HG03354 (cell line): ENCODE data around the gene DPP8.
A peak's percentile ranks its signal among the peaks of the same experiment; 100 is the strongest.

Experiments used
- ATAC-seq: cut with Tn5 transposase; IDR thresholded peaks from one replicate; pipeline ENCODE4 v1.9.1; 2021; ENCODE audit warnings: mild to moderate bottlenecking; ENCODE audit not compliant: unreplicated experiment, poor library complexity, severe bottlenecking

DPP8 gene

DNA sequence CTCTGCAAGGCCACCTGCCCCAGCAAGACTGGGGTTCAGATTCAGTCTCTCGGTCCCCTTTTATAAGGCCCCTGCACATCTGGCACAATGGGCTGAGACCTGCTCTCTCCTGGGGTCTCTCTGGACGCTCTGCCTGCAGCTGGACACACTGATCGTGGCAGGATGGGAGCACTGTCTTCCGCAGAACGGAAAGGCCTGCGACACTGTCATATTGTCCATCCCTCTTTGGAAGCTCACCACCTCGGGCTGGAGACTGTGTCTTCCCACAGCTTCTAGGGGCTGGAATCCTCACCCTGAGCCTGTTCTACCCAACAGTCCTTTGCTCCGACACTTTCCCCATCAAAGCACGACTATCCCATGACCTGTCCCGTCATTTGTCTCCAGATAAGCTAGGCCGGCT, 83.3 kb downstream of the DPP8 start:
- ATAC-seq, result no peak

DNA sequence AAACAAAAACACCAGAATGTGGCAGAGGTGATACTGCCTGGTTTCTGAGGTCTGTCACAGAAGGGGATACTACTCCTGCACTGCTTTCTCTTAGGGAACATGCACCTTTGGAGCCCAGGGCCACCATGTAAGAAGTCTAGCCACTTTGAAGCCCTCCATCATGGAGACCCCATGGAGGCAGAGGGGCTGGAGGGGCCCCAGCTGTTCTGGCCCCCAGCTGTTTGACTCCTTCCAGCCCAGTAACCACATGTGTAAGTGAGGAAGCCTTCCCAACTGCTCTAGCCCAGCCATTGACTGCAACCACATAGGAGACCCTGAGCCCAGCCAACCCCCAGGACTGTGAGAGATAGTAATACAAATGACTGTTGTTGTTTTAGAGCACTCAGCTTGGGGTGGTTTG, 85.8 kb downstream of the DPP8 start:
- no peak for ATAC-seq

DNA sequence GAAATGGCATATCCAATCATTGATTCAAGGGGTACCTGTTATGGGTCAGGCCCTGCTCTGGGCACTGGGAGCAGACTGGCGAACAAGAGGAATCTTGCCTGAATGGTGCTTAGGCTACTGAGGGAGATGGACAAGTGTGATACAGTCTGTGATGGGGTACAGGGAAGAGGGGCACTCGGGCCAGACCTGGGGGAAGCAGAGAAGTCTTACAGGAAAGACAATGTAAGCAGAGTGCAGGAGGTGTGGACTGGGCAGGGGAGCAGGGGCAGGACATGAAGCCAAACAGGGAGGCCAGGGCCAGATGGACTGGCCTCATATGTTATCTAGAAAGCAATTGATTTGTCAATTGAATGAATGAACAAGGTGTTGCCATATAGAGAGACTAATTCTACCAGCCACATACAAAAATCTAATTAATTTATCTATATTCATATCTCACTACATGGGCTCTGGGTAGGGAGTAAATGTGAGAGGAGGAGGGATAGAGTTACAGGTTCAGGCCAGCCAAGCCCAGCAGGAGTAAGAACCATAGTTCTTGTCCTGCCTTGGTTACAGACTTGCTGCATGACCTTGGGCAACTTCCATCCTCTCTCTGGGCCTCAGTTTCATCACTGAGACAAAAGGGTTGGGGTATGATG, 91.2 kb downstream of the DPP8 start:
- no peak for ATAC-seq

DNA sequence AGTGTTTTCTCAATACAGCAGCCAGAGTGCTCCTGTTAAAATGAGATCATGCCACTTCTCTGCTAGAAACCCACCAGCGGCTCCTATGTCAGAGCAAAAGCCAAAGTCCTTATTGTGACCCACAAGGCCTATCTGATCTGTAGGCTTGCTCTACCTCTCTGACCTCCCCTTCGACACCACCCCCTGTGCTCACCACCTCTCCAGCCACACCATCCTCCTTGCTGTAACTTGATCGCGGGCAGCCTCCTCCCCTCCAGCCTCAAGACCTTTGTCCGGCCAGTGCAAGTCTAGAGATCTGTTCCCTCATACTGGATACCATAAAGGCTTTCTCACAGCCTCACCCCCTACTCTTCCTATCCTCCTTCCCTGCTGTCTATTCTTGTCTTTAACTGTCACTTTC, 92.8 kb downstream of the DPP8 start:
- ATAC-seq, result no peak

DNA sequence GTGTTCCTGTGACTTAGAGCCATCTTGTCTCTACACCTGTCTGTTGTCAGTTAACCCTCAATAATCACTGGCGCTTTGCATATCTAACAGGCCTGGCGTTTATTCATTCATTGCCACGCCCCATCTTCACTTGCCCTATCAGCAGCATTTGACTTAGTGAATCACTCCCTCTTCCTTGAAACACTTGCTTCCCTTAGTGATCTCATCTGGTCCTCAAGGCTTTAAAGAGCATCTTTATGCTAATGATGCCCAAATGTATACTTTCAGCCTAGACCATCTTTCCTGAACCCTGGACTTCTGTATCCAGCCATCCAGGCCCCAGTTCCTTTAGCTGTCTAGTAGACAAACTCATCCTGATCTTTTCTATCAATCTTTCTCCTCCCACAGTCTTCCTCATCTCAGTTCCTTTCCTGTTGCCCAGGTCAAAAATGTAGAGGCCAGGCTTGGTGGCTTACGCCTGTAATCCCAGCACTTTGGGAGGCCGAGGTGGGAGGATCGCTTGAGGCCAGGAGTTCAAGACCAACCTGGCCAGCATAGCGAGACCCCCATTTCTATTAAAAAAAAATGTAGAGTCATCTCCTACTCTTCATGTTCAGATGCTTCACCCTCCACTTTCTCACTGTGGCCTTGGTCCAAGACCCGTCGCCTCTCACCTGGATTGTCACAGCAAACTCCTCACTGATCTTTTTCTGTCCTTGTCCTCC, 93.4 kb downstream of the DPP8 start:
- no peak for ATAC-seq

DNA sequence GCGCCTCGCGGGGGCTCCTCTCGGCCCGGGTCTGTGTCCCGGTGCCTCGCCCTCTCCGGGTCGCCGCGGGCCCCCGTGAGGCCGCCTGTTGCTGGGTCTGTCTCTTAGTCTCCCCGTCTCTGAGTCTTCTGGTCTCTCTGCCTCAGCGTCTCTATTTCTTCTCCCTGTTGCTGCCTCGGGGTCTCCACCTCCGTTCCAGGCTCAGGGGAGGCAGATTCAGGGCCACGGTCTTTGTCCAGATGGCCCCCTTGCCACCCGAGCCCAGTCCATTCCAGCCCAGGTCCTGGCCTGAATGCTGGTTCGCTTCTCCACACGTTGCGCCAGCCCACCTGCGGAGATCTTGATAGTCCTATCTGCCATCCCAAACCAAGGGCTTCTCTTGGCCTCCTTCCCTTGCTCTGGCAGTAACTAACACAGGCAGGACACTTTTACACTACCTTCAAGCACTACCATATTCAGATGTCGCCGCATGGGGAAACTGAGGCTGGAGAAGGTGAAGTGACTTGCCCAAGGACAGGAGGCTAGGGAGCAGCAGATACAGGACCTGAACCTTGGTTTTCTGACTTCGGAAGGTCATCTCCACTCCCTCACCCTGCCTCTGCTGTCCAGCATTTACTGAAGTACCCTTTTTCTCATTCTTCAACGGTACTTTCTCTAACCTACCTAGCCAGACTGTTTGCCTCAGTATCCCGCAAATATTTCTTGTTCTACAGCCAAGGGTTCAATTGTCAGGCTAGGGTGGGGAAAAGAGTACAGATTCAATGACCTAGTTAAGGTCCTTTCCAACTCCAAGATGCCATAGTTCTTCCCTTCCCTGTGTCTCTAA, 94.1 kb downstream of the DPP8 start:
- no peak for ATAC-seq

DNA sequence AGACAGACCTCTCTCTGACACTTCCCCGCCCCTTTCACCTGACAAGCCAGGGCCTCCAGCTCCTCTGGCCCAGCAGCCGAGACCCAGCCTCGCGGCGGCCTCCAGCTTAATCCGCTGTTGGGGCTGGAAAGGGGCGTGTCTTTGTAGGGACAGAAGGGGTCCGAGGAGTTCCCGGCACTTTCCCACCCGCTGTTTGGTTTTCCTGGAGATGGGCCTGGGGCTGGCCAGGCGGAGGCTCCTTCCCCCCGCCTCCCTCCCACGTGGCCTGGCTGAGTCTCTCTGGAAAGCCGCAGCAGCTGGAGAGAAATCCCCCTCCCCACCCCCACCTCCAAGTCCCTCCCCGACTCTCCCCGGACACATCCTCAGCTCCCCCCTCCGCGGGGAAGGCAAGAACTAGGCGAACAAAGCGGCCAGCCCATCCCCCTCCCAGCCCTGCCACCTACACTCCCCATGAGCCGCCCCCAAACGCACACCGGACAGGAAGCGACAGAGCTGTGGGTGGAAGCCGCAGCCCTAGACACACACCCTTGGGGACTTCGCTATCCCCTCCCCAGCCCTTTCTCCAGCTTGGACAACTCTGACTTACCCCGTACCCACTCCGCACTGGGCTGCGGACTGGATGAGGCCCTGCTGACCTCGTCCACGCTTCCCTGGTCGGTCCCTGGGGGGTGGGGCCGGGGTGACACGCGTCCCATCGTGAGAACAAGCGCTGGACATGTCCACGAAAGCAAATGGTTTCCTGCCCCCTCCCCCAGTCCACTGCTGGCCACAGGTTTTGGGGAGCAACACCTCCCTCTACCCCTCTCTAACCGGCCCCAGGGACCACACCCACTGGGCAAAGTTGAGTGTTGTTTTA, 95.9 kb downstream of the DPP8 start:
- ATAC-seq, result no peak

DNA sequence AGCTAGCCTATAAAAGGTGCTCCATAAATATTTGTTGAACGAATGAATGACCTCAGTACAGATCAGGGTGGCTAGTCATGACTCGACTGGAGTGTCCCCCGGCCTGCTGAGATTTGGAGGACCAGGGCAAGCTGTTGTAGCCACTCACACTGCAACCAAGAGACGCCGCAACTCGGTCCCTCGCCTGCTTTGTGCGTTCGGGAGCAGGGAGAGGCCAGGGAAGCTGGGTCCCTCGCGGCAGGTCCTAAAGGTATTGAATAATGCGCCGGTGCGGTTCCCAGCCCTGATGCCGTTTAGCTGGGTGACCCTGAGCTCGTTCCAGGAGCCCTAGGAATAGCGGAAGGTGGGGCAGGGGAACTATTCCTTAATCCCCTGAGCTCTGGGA, 96.5 kb downstream of the DPP8 start:
- ATAC-seq, result no peak

DNA sequence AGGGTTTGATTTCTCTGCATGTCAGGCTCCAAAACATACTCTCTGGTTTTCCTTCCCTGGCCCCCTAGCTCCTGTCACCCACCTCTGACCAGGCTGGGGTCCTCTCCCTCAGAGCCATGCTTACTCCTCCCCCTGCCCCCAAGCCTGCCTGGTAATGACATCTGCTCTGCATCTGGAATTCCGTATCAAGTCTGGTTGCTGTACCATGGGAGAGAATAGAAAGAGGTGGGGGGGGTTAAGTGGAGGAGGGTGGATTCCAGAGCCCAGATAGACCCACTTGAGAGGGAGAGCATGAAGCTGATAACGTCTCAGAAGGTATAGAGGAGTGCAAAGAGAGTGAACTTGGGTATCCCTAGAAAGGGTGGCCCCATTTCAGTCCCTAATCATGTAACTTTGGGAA, 98.9 kb downstream of the DPP8 start:
- no peak for ATAC-seq

DNA sequence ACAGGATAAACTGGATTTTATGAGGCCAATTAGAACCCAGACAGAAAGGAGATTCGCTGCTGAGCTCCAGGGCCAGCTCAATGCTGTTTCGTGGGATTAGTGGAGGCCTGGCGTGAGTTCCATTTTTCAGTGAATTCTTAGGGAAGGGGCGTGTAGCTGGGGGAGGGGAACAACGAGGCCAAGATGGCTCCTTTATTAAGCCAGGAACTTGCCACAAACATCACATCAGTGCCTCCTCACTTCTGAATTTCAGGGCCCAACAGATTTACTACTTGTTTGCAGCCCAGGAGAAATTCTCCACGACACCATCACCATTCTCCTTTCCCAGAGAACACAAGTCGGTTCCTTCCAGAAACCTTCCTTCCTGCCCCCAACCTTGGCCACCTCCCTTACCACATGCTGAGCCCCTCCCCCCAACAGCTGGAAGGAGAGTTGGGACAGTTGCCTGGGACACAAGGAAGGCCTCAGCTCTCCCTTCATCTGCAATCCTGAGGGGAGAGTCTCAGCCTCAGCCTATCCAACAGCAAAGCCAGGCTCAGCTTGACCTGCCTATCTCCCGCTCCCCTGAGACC, 100.6 kb downstream of the DPP8 start:
- no peak for ATAC-seq

DNA sequence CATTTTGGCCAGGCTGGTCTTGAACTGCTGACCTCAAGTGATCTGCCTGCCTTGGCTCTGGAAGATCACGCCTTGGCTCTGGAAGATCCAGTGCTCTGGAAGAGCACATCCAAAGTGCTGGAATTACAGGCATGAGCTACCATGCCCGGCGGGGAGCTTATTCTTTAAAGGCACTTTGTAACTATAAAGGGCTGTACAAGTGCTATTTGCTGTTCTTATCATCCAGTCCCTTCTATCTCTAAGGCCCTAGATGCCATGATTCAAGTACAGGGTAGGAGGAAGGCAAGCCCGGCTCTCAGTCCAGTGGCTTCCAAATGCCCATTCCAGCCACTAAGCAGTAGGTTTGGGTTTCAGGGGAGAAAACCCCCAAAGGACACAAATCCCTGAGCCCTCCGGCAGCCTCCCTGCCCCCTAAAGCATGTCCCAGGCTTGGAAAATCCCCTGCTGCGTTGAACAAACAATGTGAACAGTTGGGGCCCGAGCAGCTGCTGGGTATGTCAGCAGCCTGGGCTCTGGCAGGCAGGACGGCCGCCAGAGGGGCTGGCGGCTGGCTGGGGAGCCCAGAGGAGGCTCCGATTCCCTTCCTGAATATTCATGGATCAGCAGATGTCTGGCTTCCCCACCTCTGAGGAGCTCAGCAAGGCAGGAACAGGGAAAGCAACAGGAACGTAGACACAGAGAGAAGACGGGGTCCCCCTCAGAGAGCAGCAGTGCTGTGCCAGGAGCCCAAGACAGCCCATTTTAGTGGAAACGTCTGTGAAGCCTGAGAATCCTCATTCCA, 102.5 kb downstream of the DPP8 start:
- ATAC-seq, result no peak

DNA sequence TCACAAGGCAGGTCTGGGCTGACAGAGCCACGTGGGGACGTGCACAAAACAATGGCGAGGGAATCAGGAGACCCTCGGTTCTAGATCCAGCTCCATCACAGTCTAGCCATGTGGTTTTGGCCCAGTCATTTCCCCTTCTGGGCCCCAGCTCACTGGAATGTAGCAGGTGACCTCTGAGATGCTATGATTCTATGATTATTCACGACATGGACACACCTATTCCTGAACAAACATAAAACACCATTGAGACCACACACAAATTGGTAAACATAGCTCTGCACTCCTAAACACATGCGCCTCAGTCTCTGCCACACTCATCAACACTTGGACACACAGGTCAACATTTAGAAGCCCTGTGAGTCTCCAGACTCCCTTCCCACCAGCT, 103.7 kb downstream of the DPP8 start:
- ATAC-seq, result no peak

DNA sequence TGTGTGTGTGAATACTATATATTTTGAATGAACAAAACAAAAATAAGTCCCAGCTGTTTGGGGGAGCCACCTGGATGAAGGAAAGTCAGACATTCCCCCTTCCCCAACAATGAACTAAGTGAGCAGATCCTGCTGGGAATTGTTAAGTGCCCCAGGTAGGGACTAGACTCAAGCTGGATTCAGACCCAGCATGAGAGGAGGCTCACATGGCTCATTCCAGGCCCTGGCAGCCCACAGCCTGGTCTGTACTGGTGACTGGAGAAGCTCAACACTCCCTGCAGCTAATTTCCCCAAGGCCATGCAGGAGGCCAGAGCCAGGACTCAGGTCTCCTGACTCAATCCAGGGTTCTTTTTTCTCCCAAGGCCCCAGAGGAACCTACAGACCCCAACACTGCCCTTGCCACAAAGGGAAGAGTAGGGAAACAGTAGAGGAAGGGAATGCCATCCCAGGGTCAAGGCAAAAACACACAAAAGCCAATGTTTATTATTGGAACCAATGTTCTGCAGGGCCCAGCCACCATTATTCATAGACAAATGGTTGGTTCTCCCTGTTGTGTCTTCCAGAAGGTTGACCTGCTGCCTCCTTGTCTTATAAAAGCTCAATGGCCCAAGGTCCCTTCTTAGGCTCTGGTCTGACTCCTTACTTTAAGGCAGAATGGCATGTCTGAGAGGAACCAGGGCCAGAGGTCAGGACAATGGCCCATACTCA, 104.3 kb downstream of the DPP8 start:
- ATAC-seq, result no peak

DNA sequence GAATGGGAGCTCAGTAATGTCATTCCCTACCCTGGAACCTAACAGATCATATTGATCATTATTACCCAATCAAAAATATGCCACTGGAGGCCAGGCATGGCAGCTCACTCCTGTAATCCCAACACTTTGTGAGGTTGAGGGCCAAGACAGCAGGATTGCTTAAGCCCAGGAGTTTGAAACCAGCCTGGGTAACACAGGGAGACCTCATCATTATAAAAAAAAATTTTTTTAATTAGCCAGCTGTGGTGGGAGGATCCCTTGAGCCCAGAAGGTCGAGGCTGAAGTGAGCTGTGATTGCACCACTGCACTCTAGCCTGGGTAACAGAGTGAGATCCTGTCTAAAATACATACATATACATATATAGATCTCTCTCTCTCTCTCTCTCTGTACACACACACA, 104.9 kb downstream of the DPP8 start:
- ATAC-seq, result no peak

DNA sequence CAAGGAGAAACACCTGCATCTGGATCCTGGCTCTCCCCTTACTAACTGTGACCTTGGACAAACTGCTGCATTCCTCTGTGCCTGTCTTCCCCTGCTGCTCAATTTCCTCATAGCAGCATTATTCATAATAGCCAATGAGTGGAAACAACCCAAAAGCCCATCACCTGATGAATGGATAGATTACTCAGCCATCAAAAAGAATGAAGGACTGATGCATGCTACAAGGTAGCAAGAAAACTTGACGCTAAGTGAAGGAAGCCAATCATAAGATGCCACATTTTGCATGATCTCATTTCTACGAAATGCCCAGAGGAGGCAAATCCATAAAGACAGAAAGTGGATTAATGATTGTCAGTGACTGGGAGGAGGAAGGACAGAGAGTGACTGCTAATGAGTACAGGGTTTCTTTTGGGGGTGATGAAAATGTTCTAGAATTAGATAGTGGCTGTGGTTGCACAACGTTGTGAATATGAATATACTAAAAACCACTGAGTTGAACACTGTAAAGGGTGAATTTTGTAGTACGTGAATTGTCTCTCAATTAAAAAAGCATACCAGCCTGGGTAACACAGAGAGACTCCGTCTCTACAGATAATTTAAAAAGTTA, 105.9 kb downstream of the DPP8 start:
- no peak for ATAC-seq

DNA sequence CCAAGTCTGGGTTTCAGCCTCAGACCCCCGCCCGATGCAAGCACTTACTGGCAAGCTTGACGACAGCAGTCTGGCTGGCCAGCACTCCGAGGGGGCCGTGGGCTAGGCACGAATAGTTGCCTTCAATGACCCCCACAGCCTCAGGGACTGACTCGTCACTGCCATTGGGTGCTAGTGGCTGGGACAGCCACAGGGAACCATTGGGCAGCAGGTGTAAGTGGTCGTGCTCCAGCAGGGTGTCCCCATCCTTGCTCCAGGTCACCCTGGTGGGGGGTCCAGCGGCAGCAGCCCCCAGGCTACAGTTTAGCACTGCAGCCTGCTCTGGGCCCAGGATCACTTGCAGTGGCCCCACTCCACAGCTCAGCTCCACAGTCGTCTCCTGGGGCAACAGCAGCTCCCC, 106.5 kb downstream of the DPP8 start:
- no peak for ATAC-seq

DNA sequence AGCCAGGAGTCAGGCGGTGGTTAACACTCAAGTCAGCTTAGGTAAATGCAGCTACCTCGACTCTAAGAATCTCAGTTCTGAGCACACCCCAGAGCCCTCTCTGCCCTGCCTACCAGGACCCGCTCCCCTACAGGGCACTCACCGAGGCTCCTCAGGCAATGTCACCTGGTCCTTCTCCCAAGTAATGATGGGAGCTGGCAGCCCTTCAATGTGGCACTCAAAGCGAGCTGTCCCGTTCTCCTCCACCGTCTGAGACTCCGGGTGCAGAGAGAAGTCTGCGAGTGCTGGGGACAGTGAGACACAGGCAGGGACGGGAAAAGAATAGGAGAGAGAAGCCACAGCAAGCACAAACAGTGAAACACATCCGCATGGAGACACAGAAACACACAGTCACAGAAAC, 107.5 kb downstream of the DPP8 start:
- ATAC-seq, result no peak

DNA sequence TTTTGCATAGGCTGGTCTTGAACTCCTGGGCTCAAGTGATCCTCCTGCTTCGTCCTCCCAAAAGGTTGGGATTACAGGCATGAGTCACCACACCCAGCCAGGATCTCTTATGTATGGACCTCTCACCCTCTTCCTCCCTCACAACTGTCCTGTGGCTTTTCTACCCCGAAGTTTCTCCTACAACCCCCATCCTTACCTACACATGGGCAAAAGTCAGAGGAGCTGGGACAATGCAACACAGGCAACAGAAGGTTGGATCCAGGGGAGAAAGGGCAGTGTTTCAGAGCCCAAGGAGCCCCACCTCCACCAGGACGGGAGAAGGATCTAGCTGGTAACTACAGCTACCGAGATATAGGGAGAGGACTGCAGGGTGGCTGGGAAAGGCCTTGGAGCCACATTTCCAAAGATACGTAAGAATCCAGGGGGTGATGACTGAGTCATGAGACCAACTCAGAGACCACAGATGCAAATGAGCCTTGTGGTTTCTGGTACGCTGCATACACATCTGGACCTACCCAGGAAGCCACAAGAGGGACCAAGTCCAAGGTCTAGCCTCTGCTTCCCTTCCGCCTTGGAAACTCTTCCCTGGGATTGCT, 108.4 kb downstream of the DPP8 start:
- peak; percentile 54 for ATAC-seq
